ENCODE results near the gene MEPCE. TPM values are rescaled to one million over a fixed set of nuclear protein-coding genes. Genes with fewer than 3 reads are reported as not detected.

The MEPCE gene
- total and polyA plus RNA-seq, 2 donors (not counting 1 experiment from before 2014, with no cell fraction given): 11.4 to 26.6 TPM

- H3K79me2 ChIP-seq (ENCODE audit: control insufficient read depth, insufficient read depth, low read length): no peaks in the 10 kb centered on the region
- H3K4me3 ChIP-seq (replicated peaks in 1 of 4; ENCODE audit: control extremely low read depth in 1 of 4, insufficient read depth in 1 of 4, low read depth in 3 of 4, low read length in 4 of 4): no peak overlapping the region
- DNase-seq (ENCODE audit: low read depth in 2 of 2): peak; percentile 74 to 79
- H3K9ac ChIP-seq (ENCODE audit: insufficient read depth, low read length): no peak overlapping the region
- H3K4me2 ChIP-seq (ENCODE audit: extremely low read depth, insufficient read depth, low read length): no peak overlapping the region
- peaks cover 2% of the 10 kb centered on the region for H3K4me1 ChIP-seq (ENCODE audit: control insufficient read depth, extremely low read depth, insufficient read depth, low read length)
- no peaks in the 10 kb centered on the region for H3K9me3 ChIP-seq (ENCODE audit: control insufficient read depth, insufficient read depth, low read depth, low read length)
- H4K20me1 ChIP-seq (ENCODE audit: control insufficient read depth, extremely low read depth, insufficient read depth, low read length): no peaks in the 10 kb centered on the region
- H2AFZ ChIP-seq (ENCODE audit: low read length): no peak overlapping the region
- no peak overlapping the region for H3K27ac ChIP-seq (ENCODE audit: insufficient read depth, low read length)
- TF ChIP-seq EZH2 (IDR thresholded peaks at IDR 0.05; ENCODE audit: low read length, missing control alignments) (no peak), CTCF (conservative IDR thresholded peaks at IDR 0.05 in 1 of 2, IDR thresholded peaks at IDR 0.05 in 1 of 2; ENCODE audit: low read depth in 1 of 2, low read length in 2 of 2) (peak; percentile 66 to 76)
- H3K36me3 ChIP-seq (ENCODE audit: control insufficient read depth, insufficient read depth, low read length): peaks cover 10% of the 10 kb centered on the region
- no peaks in the 10 kb centered on the region for H3K27me3 ChIP-seq (ENCODE audit: control insufficient read depth, insufficient read depth, low read length)
Measured at GRCh38 chr7:100465702-100466311, 36.2 kb downstream of the MEPCE start.

- Histone ChIP-seq H3K27ac (ENCODE audit: insufficient read depth, low read length) (no peak overlapping the region), H3K9ac (ENCODE audit: insufficient read depth, low read length) (no peak overlapping the region), H4K20me1 (ENCODE audit: control insufficient read depth, extremely low read depth, insufficient read depth, low read length) (no peaks in the 10 kb centered on the region), H3K79me2 (ENCODE audit: control insufficient read depth, insufficient read depth, low read length) (no peaks in the 10 kb centered on the region), H3K9me3 (ENCODE audit: control insufficient read depth, insufficient read depth, low read depth, low read length) (no peaks in the 10 kb centered on the region), H3K4me2 (ENCODE audit: extremely low read depth, insufficient read depth, low read length) (no peak overlapping the region), H3K4me3 (replicated peaks in 1 of 4; ENCODE audit: control extremely low read depth in 1 of 4, insufficient read depth in 1 of 4, low read depth in 3 of 4, low read length in 4 of 4) (no peak overlapping the region), H3K27me3 (ENCODE audit: control insufficient read depth, insufficient read depth, low read length) (no peaks in the 10 kb centered on the region), H2AFZ (ENCODE audit: low read length) (no peak overlapping the region), H3K36me3 (ENCODE audit: control insufficient read depth, insufficient read depth, low read length) (peaks cover 11% of the 10 kb centered on the region), H3K4me1 (ENCODE audit: control insufficient read depth, extremely low read depth, insufficient read depth, low read length) (peaks cover 2% of the 10 kb centered on the region)
- no peak for TF ChIP-seq EZH2 (IDR thresholded peaks at IDR 0.05; ENCODE audit: low read length, missing control alignments)
- DNase-seq (ENCODE audit: low read depth in 2 of 2): no peak
Measured at GRCh38 chr7:100466653-100467605, 37.3 kb downstream of the MEPCE start.

- TF ChIP-seq CTCF (conservative IDR thresholded peaks at IDR 0.05 in 1 of 2, IDR thresholded peaks at IDR 0.05 in 1 of 2; ENCODE audit: low read depth in 1 of 2, low read length in 2 of 2): no peak
- H3K79me2 ChIP-seq (ENCODE audit: control insufficient read depth, insufficient read depth, low read length): no peaks in the 10 kb centered on the region
- no peak overlapping the region for H3K27ac ChIP-seq (ENCODE audit: insufficient read depth, low read length)
- H4K20me1 ChIP-seq (ENCODE audit: control insufficient read depth, extremely low read depth, insufficient read depth, low read length): no peaks in the 10 kb centered on the region
- H3K9me3 ChIP-seq (ENCODE audit: control insufficient read depth, insufficient read depth, low read depth, low read length): no peaks in the 10 kb centered on the region
- peaks cover 2% of the 10 kb centered on the region for H3K4me1 ChIP-seq (ENCODE audit: control insufficient read depth, extremely low read depth, insufficient read depth, low read length)
- H3K27me3 ChIP-seq (ENCODE audit: control insufficient read depth, insufficient read depth, low read length): no peaks in the 10 kb centered on the region
- DNase-seq (ENCODE audit: low read depth in 2 of 2): no peak
- H3K36me3 ChIP-seq (ENCODE audit: control insufficient read depth, insufficient read depth, low read length): peaks cover 13% of the 10 kb centered on the region
- no peak overlapping the region for H2AFZ ChIP-seq (ENCODE audit: low read length)
- H3K4me2 ChIP-seq (ENCODE audit: extremely low read depth, insufficient read depth, low read length): no peak overlapping the region
- no peak overlapping the region for H3K4me3 ChIP-seq (replicated peaks in 1 of 4; ENCODE audit: control extremely low read depth in 1 of 4, insufficient read depth in 1 of 4, low read depth in 3 of 4, low read length in 4 of 4)
- no peak overlapping the region for H3K9ac ChIP-seq (ENCODE audit: insufficient read depth, low read length)
Measured at GRCh38 chr7:100467638-100468373, 38.2 kb downstream of the MEPCE start.

Measured in fibroblast of lung (primary cell).